AG08395 (cell line): ENCODE data around the gene MLEC.
"Not testable (repeated sequence)": the region's sequence is repeated elsewhere in the genome, so short reads cannot be mapped to it uniquely, and the experiment has no call there.

ENCODE experiments used
- DNase-seq: peaks from one replicate; pipeline ENCODE4 v3.0.0; 2012; ENCODE audit warnings: mixed read lengths, low spot score

Gene MLEC

DNA sequence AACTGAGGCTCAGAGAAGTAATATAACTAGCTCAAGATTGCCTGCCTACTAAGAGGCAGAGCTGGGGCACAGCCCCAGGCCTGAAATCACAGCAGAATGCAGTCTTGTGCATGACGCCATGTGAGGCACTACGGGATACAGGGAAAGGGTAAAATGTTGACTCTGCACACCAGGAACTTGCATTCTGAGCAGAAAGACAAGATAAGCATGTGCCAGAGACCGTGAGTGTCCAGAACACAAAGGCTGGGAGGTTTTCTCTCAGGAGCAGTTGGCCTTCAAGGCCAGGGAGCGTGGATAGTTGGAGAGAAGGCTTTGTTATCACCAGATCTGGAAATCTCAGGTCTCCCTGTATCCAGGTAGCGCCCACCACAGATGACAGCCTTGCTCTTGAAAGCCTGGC lies 23.2 kb upstream of the MLEC start:
- DNase-seq = no peak

- no peak for DNase-seq
Measured at GRCh38 chr12:120666571-120667390, 20.2 kb upstream of the MLEC start.

DNA sequence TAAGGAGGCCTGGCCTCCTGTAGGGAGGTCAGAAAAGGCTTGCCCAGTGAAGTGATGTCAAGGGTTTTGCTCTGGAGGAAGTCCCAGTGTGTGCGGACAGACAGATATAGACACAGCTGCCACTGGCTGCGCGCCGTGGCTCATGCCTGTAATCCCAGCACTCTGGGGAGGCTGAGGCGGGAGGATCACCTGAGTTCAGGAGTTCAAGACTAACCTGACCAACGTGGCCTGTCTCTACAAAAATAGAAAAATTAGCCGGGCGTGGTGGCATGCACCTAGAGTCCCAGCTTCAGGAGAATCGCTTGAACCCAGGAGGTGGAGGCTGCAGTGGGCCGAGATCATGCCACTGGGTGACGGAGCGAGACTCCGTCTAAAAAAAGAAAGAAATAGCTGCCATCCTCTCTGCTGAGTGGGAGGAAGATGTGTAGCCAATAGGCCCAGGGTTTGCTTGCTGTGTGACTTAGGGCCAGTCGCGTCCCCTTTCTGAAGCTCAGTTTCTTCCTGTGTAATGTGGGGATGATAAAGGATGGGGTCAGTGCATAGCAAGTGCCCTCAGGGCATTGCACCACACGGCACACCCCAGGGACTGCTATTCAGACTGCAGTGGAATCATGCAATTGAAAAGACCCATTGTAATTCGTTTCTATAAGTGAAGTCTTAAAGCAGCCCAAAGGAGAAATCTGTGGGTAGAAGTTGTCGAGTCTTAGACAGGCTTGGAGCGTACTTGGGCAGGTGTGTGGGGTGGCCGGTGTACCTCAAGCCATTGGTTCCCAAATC lies 18.7 kb upstream of the MLEC start:
- DNase-seq = no peak

DNA sequence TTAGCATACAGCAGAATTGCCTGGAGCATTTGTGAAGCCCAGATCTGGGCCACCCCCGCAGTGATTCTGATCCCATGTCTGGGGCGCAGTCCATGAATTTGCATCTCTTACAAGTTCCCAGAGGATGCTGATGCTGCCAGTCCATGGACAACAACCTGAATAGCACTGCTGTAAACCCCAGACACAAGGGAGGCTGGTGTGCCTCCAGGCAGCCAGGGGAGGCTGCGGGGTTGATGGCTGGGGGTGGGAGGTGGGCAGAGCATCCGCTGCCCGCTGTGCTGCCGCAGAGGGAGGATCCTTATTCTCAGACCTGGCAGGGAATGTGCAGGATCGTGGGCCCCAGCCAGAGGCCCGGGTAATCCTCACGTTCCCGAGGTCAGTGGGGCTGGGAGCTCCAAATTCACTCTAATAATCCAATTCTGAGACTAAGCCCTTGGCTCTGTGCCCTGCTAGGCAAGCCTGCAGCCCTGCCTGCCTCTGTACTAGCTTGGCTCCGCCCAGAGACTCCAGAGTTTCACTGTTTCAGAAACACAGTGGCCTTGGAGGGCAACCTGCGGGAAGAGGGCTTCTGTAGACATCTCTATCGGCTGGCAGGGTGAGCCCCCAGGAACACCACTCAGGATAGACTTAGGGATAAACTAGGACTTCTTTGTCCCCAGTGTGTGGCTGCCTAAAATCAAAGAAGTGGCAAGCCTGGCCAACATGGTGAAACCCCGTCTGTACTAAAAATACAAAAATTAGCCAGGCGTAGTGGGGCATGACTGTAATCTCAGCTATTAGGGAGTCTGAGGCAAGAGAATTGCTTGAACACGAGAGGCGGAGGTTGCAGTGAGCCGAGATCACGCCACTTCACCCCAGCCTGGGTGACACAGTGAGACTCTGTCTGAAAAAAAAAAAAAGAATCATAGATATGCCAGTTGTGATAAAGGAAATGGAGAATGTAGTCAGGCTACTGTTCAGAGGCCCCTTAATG lies 17.8 kb upstream of the MLEC start:
- peak; percentile 55 for DNase-seq

GRCh38 chr12:120670237-120670636 lies 16.7 kb upstream of the MLEC start:
- DNase-seq = not testable (repeated sequence)

GRCh38 chr12:120670667-120671066 lies 16.3 kb upstream of the MLEC start:
- no peak for DNase-seq

DNA sequence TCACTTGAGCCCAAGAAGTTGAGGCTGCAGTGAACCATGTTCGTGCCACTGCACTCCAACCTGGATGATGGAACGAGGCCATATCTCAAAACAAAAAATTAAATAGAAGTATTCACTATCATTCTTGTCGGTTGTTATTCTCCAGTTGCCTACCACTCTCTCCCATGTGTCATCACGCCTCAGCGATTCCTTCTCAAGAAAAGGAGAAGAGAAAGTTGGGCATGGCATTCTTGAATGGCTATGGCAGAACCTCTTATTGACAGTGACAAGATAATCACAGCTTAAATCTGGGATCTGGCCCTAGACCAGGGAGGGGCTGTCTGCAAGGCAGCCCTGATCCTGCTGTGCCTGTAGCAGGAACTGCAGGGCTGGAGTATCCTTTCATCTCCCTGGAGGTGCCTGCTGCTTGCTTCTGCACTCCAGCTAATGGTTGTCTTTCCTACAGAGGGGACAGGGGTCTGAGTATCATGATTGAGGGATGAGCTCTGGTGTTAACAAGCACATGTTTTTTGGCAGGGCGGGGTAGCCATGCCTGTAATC lies 12.8 kb upstream of the MLEC start:
- DNase-seq = no peak

DNA sequence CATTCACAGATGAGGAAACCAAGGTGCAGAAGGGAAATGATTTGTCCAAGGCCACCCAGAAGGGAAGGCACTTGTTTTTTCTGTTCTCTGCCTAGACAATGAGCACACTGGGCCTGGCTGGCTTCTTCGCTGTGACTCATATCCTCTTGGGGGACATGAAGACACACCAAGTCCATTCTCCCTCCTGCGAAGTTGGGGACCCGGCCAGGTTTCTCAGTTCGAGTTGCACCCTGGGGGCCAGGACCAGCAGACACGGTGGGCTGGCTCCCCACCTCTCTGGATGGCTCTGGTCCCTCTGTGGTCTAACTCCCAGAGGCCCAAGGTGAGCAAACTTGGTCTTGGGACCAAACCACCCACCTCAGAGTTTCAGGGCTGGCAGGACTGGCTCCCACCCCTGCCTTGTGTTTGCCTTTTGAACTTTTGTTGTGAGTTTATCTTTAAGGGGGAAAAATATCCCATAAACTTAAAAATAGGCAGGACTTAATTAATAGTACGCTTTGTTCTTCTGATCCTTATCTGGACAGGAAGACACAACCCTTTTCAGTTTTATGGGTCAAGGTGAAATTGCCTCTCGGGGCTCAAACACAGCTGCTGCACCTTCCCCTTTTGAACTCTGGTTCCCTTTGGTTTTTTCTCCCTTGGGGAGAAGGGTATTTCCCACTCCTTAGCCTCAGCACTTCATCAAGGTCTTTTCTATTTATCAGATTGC lies 9.0 kb upstream of the MLEC start:
- no peak for DNase-seq

DNA sequence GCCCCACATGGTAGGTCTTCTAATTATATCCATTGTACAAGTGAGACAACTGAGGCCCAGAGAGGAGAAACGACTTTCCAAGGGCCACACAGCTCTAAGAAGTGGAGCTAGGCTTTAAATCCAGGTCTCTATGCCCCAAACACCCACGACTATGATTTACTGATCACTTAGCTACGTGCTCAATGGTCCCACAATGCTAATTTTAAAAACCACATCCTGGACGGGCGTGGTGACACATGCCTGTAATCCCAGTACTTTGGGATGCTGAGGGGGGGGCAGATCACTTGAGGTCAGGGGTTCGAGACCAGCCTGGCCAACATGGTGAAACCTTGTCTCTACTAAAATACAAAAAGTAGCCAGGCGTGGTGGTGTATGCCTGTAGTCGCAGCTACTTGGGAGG lies 8.4 kb upstream of the MLEC start:
- no peak for DNase-seq

GRCh38 chr12:120680165-120680738 lies 6.7 kb upstream of the MLEC start:
- DNase-seq = no peak

DNA sequence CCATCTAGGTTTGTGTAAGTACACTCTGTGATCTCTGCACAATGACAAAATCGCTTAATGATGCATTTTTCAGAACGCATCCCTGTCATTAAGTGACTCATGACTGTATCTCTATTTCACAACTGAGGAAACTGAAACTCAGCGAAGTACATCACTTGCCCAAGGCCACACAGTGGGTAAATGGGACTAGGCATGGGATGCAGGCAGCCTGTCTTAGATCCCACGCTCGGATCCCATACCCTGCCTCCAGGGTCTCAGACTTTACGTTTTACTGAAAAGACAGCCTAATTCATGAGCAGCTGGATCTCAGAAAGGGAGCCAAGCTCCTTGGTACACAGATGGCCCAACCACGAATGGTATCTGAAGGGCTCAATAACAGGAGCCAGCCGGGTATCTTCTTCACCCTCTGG lies 2.4 kb upstream of the MLEC start:
- DNase-seq = no peak

GRCh38 chr12:120685522-120685921 lies 1.4 kb upstream of the MLEC start:
- DNase-seq = no peak

DNA sequence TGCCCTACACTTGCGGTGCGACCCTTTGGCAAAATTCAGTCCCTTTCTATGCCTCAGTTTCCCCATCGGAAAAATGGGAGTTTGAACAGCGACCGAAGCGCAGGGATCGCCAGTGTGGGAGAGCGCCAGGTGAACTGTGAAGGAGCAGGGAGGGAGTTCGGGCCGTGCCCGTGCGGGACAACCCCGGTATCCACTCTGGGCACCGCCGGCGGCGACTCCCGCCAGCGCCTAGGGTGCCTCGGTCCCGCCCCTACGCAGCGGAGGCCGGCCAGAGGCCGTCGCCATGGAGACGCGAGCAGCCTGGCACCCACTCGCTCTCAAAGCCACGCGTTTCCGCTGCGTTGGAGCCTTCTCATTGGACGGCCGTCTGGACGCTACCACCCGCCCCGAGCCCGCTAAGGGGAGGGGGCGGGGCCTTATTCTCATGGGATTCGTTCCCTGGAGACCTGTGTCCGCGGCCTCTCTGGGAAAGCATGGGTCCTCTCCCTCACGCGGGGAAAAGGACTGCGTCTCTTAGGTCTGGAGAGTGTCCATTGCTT lies 729 bp upstream of the MLEC start:
- DNase-seq = peak; percentile 96

- peak; percentile 18 for DNase-seq
Measured at GRCh38 chr12:120687578-120688289, 785 bp downstream of the MLEC start.

- DNase-seq = no peak
Measured at GRCh38 chr12:120688527-120689071, 1.6 kb downstream of the MLEC start.

- no peak for DNase-seq
Measured at GRCh38 chr12:120689397-120690082, 2.6 kb downstream of the MLEC start.

DNA sequence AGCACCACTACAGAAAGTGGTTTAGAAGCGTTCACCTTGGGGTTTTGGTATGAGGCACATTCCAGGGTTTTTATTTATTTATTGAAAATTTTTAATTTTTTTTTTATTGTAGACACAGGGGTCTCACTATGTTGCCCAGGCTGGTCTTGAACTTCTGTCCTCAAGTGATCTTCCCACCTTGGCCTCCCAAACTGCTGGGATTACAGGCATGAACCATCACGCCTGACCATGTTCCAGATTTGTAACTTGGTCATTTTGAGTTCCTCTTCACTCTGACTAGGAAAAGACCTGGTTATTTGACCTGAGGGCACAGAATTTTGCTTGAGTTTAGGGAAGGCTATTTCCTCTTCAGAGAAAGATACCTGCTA lies 3.1 kb downstream of the MLEC start:
- DNase-seq = no peak

DNA sequence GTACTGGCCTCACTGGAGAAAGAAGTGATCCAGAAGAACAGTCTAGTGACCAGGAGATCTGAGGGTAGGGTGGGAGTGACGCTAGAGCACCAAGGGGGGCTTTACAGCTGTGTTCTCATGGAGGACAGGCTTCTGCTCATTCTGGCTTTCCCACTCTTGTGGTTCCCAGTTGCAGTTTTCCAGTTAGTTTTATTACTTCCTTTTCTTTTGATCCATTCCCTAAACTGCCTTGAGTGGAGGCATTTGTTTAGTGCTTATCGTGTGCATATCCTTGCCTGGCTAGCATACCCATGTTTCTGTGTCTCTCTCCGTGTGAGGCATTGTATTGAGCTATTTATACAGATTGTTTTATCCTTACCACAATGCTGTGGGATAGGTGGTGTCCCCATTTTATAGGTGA lies 4.0 kb downstream of the MLEC start:
- no peak for DNase-seq

GRCh38 chr12:120692524-120693033 lies 5.6 kb downstream of the MLEC start:
- peak; percentile 43 for DNase-seq
